HG03439 (cell line): ENCODE data around the gene SCAF11.

Source experiments
- ATAC-seq: cut with Tn5 transposase; IDR thresholded peaks from one replicate; pipeline ENCODE4 v1.9.1; 2021; ENCODE audit warnings: mild to moderate bottlenecking, moderate library complexity; ENCODE audit not compliant: unreplicated experiment

The SCAF11 gene

GRCh38 chr12:45980540-45980939, 9.8 kb downstream of the SCAF11 start:
- ATAC-seq: no peak

GRCh38 chr12:45978108-45978507, 12.3 kb downstream of the SCAF11 start:
- ATAC-seq: no peak

- ATAC-seq: no peak
These were observed 12.8 kb downstream of the SCAF11 start for GRCh38 chr12:45977620-45978019.

GRCh38 chr12:45975506-45975905, 14.9 kb downstream of the SCAF11 start:
- ATAC-seq: no peak

- no peak for ATAC-seq
These were observed 15.5 kb downstream of the SCAF11 start for GRCh38 chr12:45974883-45975282.

GRCh38 chr12:45974171-45974719, 16.1 kb downstream of the SCAF11 start:
- no peak for ATAC-seq

GRCh38 chr12:45973526-45973925, 16.8 kb downstream of the SCAF11 start:
- no peak for ATAC-seq

- no peak for ATAC-seq
These were observed 20.0 kb downstream of the SCAF11 start for GRCh38 chr12:45970391-45970790.

- ATAC-seq: no peak
These were observed 21.3 kb downstream of the SCAF11 start for GRCh38 chr12:45969084-45969483.

GRCh38 chr12:45966486-45966885, 23.9 kb downstream of the SCAF11 start:
- no peak for ATAC-seq

GRCh38 chr12:45962553-45963325, 27.6 kb downstream of the SCAF11 start:
- no peak for ATAC-seq

GRCh38 chr12:45959728-45960127, 30.6 kb downstream of the SCAF11 start:
- ATAC-seq: no peak

- ATAC-seq: no peak
These were observed 31.3 kb downstream of the SCAF11 start for GRCh38 chr12:45959025-45959424.

GRCh38 chr12:45948546-45948945, 41.8 kb downstream of the SCAF11 start:
- ATAC-seq: no peak

GRCh38 chr12:45946435-45946834, 43.9 kb downstream of the SCAF11 start:
- ATAC-seq: no peak

GRCh38 chr12:45944771-45945170, 45.6 kb downstream of the SCAF11 start:
- no peak for ATAC-seq

- ATAC-seq: no peak
These were observed 50.6 kb downstream of the SCAF11 start for GRCh38 chr12:45939759-45940158.

- ATAC-seq: no peak
These were observed 51.8 kb downstream of the SCAF11 start for GRCh38 chr12:45938566-45938965.

GRCh38 chr12:45934956-45935355, 55.4 kb downstream of the SCAF11 start:
- ATAC-seq: no peak

- ATAC-seq: no peak
These were observed 56.9 kb downstream of the SCAF11 start for GRCh38 chr12:45933504-45933903.

GRCh38 chr12:45930369-45930768, 60.0 kb downstream of the SCAF11 start:
- no peak for ATAC-seq

- ATAC-seq: no peak
These were observed 62.1 kb downstream of the SCAF11 start for GRCh38 chr12:45928309-45928708.

GRCh38 chr12:45918818-45919217, 71.6 kb downstream of the SCAF11 start:
- ATAC-seq: no peak
